Measurements from ENCODE around the gene C17orf78. TPM values are rescaled to one million over a fixed set of nuclear protein-coding genes. Genes with fewer than 3 reads are reported as not detected.

The C17orf78 gene
- total and polyA plus RNA-seq, 2 of the 8 experiments (the other 6 are each of a cell fraction or from before 2014, with no cell fraction given), result not detected

DNA sequence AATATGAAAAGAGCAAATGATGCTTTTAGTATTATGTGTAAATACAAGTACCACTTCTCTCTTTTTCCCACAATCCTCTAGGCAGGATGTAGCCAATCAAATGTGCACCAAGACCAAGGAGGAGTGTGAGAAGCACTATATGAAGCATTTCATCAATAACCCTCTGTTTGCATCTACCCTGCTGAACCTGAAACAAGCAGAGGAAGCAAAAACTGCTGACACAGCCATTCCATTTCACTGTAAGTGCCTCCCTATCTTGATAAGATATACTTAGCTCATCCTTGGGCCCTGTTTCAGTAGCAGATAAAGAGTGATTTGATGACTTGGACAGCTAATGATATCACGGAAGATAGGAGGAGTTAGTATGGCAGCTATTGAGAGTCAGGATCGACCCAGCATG lies 64.6 kb downstream of the C17orf78 start:
- H3K9me3 ChIP-seq (ENCODE audit: insufficient read depth in 2 of 2, low read depth in 1 of 2, low read length in 1 of 2), result no peaks in the 10 kb centered on the region
- no peak overlapping the region for H3K4ac ChIP-seq (replicated peaks; ENCODE audit: insufficient read length, low read depth, low read length)
- H4K5ac ChIP-seq (ENCODE audit: insufficient read length, low read depth, low read length), result no peak overlapping the region
- no peak overlapping the region for H2BK15ac ChIP-seq (ENCODE audit: low read length)
- no peak overlapping the region for H3K27ac ChIP-seq (ENCODE audit: low read depth, low read length)
- no peak overlapping the region for H2BK20ac ChIP-seq (ENCODE audit: low read length)
- H3K23ac ChIP-seq (ENCODE audit: insufficient read length), result no peak overlapping the region
- CTCF ChIA-PET (ENCODE audit: partially characterized antibody), result interaction anchor here (1.1 to 3.3 kb wide), 2 partner anchors 11 to 128 kb away, joined by 3 to 17 read pairs; no protein-coding TSS in a partner anchor
- no peak overlapping the region for H3K4me2 ChIP-seq (ENCODE audit: insufficient read depth in 1 of 2, low read depth in 2 of 2, low read length in 2 of 2)
- H3K23me2 ChIP-seq (ENCODE audit: low read depth, low read length), result no peaks in the 10 kb centered on the region
- H3K9ac ChIP-seq (replicated peaks in 1 of 4; ENCODE audit: extremely low read depth in 1 of 4, low read depth in 3 of 4, low read length in 3 of 4), result no peak overlapping the region
- no peak overlapping the region for H3K4me3 ChIP-seq (ENCODE audit: extremely low read depth in 1 of 4, insufficient read depth in 2 of 4, low read depth in 3 of 4, low read length in 4 of 4)
- H2AK5ac ChIP-seq (ENCODE audit: low read depth, low read length), result no peak overlapping the region
- POLR2A ChIA-PET (ENCODE audit: partially characterized antibody), result no interaction called here
- DNase-seq (ENCODE audit: low read depth in 1 of 2, low spot score in 2 of 2) (no peak), FAIRE-seq (no peak)
- TF ChIP-seq MAFK (IDR thresholded peaks at IDR 0.05; ENCODE audit: low read depth, low read length) (peak; percentile 80), CHD1 (IDR thresholded peaks at IDR 0.05; ENCODE audit: low read depth, low read length) (no peak)
- no peaks in the 10 kb centered on the region; the same call in 1 of the 2 replicates for H3K79me1 ChIP-seq (ENCODE audit: low read depth, low read length)
- H4K8ac ChIP-seq (ENCODE audit: extremely low read depth, insufficient read depth, low read length), result no peak overlapping the region
- H3K14ac ChIP-seq (ENCODE audit: insufficient read length), result no peak overlapping the region
- peaks cover 0 to 45% (median 20%) of the 10 kb centered on the region in 4 experiments; a peak in 6 of 8 replicates for H3K36me3 ChIP-seq (ENCODE audit: control insufficient read depth in 2 of 4, insufficient read depth in 4 of 4, low read length in 3 of 4)
- no peak overlapping the region for H4K91ac ChIP-seq (replicated peaks; ENCODE audit: insufficient read length, low read length)
- no peak overlapping the region for H3K18ac ChIP-seq (ENCODE audit: extremely low read depth, low read length)
- no peak overlapping the region for H2BK5ac ChIP-seq (ENCODE audit: low read depth, low read length)
- H3K79me2 ChIP-seq (ENCODE audit: control insufficient read depth in 1 of 2, insufficient read depth in 2 of 2, low read length in 2 of 2), result no peaks in the 10 kb centered on the region
- WGBS, 2 experiments (ENCODE audit: extremely low coverage in 1 of 2, insufficient coverage in 1 of 2, insufficient read length in 1 of 2, insufficient replicate concordance in 2 of 2, low coverage in 1 of 2, low lambda C conversion rate in 2 of 2, missing lambda C conversion rate in 1 of 2), result 100% methylated on average over 2 of the region's 2 CpGs; no CpG with 5 or more reads in 1 of the 2 experiments
- no peak overlapping the region for H3K56ac ChIP-seq (replicated peaks; ENCODE audit: insufficient read length, low read depth, low read length)
- no peaks in the 10 kb centered on the region for H3K4me1 ChIP-seq (replicated peaks in 1 of 4; ENCODE audit: control insufficient read depth in 3 of 4, insufficient read depth in 4 of 4, low read length in 3 of 4)
- no peak overlapping the region for H2AFZ ChIP-seq (ENCODE audit: low read length)
- H2BK12ac ChIP-seq (ENCODE audit: low read depth, low read length), result no peak overlapping the region
- H2BK120ac ChIP-seq (replicated peaks; ENCODE audit: low read depth, low read length), result no peak overlapping the region
- H4K20me1 ChIP-seq (replicated peaks in 1 of 2; ENCODE audit: control insufficient read depth in 1 of 2, insufficient read depth in 2 of 2, low read length in 2 of 2), result no peaks in the 10 kb centered on the region
- H3K27me3 ChIP-seq (replicated peaks in 1 of 4; ENCODE audit: control insufficient read depth in 3 of 4, extremely low read depth in 1 of 4, insufficient read depth in 3 of 4, low read length in 3 of 4), result no peaks in the 10 kb centered on the region

Measured in H1 (cell line).